BE2C (cell line): Measurements from ENCODE around the gene NUMBL.

Source experiments
- DNase-seq: peaks from one replicate; pipeline ENCODE4 v3.0.0-alpha.2; 2020
- H3K27me3 ChIP-seq: fragments of 250-450 bp; sonication (Bioruptor Pico); 2 replicates; pipeline ENCODE4 v1.5.1; 2020; ENCODE audit warnings: mild to moderate bottlenecking
- H3K36me3 ChIP-seq: fragments of 250-450 bp; sonication (Bioruptor Pico); 2 replicates; pipeline ENCODE4 v1.5.1; 2020; ENCODE audit warnings: mild to moderate bottlenecking
- H3K4me1 ChIP-seq: fragments of 250-450 bp; sonication (Bioruptor Pico); 2 replicates; pipeline ENCODE4 v1.5.1; 2020
- H3K4me3 ChIP-seq: 2 replicates; pipeline ENCODE4 v1.5.1; 2011; ENCODE audit warnings: low read depth, low read length
- H3K9me3 ChIP-seq: fragments of 250-450 bp; sonication (Bioruptor Pico); 2 replicates; pipeline ENCODE4 v1.5.1; 2020
- CTCF ChIP-seq: IDR thresholded peaks from 2 replicates; pipeline ENCODE4 v1.5.1; 2012; ENCODE audit warnings: mild to moderate bottlenecking, low read depth, low read length

NUMBL gene

GRCh38 chr19:40717325-40717879 lies 27.0 kb upstream of the NUMBL start:
- peaks cover 4% of the 10 kb centered on the region; the same call in 1 of the 2 replicates for H3K4me1 ChIP-seq
- H3K27me3 ChIP-seq: no peaks in the 10 kb centered on the region
- TF ChIP-seq CTCF: no peak
- peak overlapping the region; percentile 84 for H3K4me3 ChIP-seq
- no peak for DNase-seq
- no peaks in the 10 kb centered on the region for H3K9me3 ChIP-seq
- H3K36me3 ChIP-seq: no peaks in the 10 kb centered on the region

GRCh38 chr19:40716482-40717324 lies 26.3 kb upstream of the NUMBL start, which contains the start of the genes COQ8B and ITPKC:
Gene COQ8B, minus strand, starts transcription at chr19:40716886. Its CDS starts 2,254 bp downstream, at chr19:40714632.
Gene ITPKC, plus strand, starts transcription at chr19:40717112. Its CDS starts 24 bp downstream, at chr19:40717136.
- DNase-seq: peak; percentile 100
- Histone ChIP-seq H3K9me3 (no peaks in the 10 kb centered on the region), H3K27me3 (no peaks in the 10 kb centered on the region), H3K4me1 (peaks cover 4% of the 10 kb centered on the region; the same call in 1 of the 2 replicates), H3K4me3 (peak within 1 kb of the TSS; percentile 84), H3K36me3 (no peaks in the 10 kb centered on the region)
- TF ChIP-seq CTCF: no peak

- DNase-seq: peak; percentile 53
These were observed 25.6 kb upstream of the NUMBL start for GRCh38 chr19:40716031-40716481.

GRCh38 chr19:40714441-40715299 lies 24.2 kb upstream of the NUMBL start:
- peak; percentile 93 for DNase-seq
- Histone ChIP-seq H3K36me3 (no peaks in the 10 kb centered on the region), H3K27me3 (no peaks in the 10 kb centered on the region), H3K4me1 (peaks cover 4% of the 10 kb centered on the region; the same call in 1 of the 2 replicates), H3K4me3 (peak overlapping the region; percentile 84), H3K9me3 (no peaks in the 10 kb centered on the region)
- TF ChIP-seq CTCF: peak; percentile 3; the same call in 1 of the 2 replicates

More at GRCh38 chr19:40716031-40716481, 25.6 kb upstream of the NUMBL start:
- Histone ChIP-seq H3K27me3 (no peaks in the 10 kb centered on the region), H3K9me3 (no peaks in the 10 kb centered on the region), H3K4me1 (peaks cover 4% of the 10 kb centered on the region; the same call in 1 of the 2 replicates), H3K4me3 (peak overlapping the region; percentile 84), H3K36me3 (no peaks in the 10 kb centered on the region)
- TF ChIP-seq CTCF: no peak

- TF ChIP-seq CTCF: no peak
- H3K27me3 ChIP-seq: no peaks in the 10 kb centered on the region
- no peak for DNase-seq
- no peaks in the 10 kb centered on the region for H3K36me3 ChIP-seq
- H3K9me3 ChIP-seq: no peaks in the 10 kb centered on the region
- peaks cover 4% of the 10 kb centered on the region; the same call in 1 of the 2 replicates for H3K4me1 ChIP-seq
- H3K4me3 ChIP-seq: no peak overlapping the region; the same call in 1 of the 2 replicates
These were observed 23.5 kb upstream of the NUMBL start for GRCh38 chr19:40713939-40714338.
